PC-3 (cell line): ENCODE measurements around the gene AJAP1. TPM values are rescaled to one million over a fixed set of nuclear protein-coding genes. Genes with fewer than 3 reads are reported as not detected.

Experiments
- ATAC-seq: fragments of 200-7000 bp; cut with Tn5 transposase; 2 replicates; pipeline ENCODE4 v1.9.1; 2020; ENCODE audit warnings: mild to moderate bottlenecking, moderate library complexity
- BruUV-seq: library from RNA; stranded (reverse); fragments of 400-500 nt; replicated peaks from 2 replicates; lab custom pipeline; 2021; lab: Mats Ljungman, UMichigan
- CTCF ChIA-PET: fragments of 300-600 bp; sonication (Branson Sonifier 250); formaldehyde crosslinking; loops from one replicate; lab custom pipeline; 2022; ENCODE audit warnings: antibody characterized with exemption; lab: Charles Lee
- POLR2A ChIA-PET: fragments of 300-600 bp; sonication (Branson Sonifier 250); formaldehyde crosslinking; loops from one replicate; lab custom pipeline; 2022; ENCODE audit warnings: antibody characterized with exemption; ENCODE audit not compliant: unreplicated experiment; lab: Charles Lee
- DNase-seq: peaks from one replicate; pipeline ENCODE4 v3.0.0-alpha.2; 2015
- H2AFZ ChIP-seq: fragments of 300-600 bp; sonication (generic); 2 replicates; pipeline ENCODE4 v1.6.0; 2016; ENCODE audit warnings: antibody characterized with exemption, low read length
- H3F3A ChIP-seq: fragments of 300-600 bp; sonication (generic); one replicate; pipeline ENCODE4 v1.6.0; 2017; ENCODE audit warnings: antibody characterized with exemption, low read length, control low read depth, mild to moderate bottlenecking; ENCODE audit not compliant: unreplicated experiment
- H3K27ac ChIP-seq: fragments of 300-600 bp; sonication (generic); 2 replicates; pipeline ENCODE4 v1.5.1; 2016; ENCODE audit warnings: mild to moderate bottlenecking, low read length
- H3K27me3 ChIP-seq: fragments of 300-600 bp; sonication (generic); 2 replicates; pipeline ENCODE4 v1.6.1; 2016; ENCODE audit warnings: low read length, mixed read lengths
- H3K36me3 ChIP-seq: fragments of 300-600 bp; sonication (generic); 2 replicates; pipeline ENCODE4 v1.6.1; 2016; ENCODE audit warnings: low read depth, mixed run types, low read length, mixed read lengths
- H3K4me1 ChIP-seq: fragments of 300-600 bp; sonication (generic); 2 replicates; pipeline ENCODE4 v1.5.1; 2016; ENCODE audit warnings: low read length; ENCODE audit not compliant: insufficient read depth
- H3K4me2 ChIP-seq: fragments of 300-600 bp; sonication (generic); 2 replicates; pipeline ENCODE4 v1.6.0; 2016; ENCODE audit warnings: low read length
- H3K4me3 ChIP-seq: fragments of 300-600 bp; sonication (generic); 2 replicates; pipeline ENCODE4 v1.5.1; 2016; ENCODE audit warnings: mild to moderate bottlenecking, low read length, mixed read lengths
- H3K79me2 ChIP-seq: fragments of 300-600 bp; sonication (generic); 2 replicates; pipeline ENCODE4 v1.6.1; 2017; ENCODE audit warnings: low read length, mixed read lengths
- H3K9ac ChIP-seq: fragments of 300-600 bp; sonication (generic); 2 replicates; pipeline ENCODE4 v1.6.0; 2016; ENCODE audit warnings: mild to moderate bottlenecking, low read length
- H3K9me2 ChIP-seq: fragments of 300-600 bp; sonication (generic); replicated peaks from 2 replicates; pipeline ENCODE4 v1.6.1; 2016; ENCODE audit warnings: mixed run types, low read length, mixed read lengths
- H3K9me3 ChIP-seq: fragments of 300-600 bp; sonication (generic); 2 replicates; pipeline ENCODE4 v1.6.1; 2016; ENCODE audit warnings: low read length, mixed read lengths
- H4K20me1 ChIP-seq: fragments of 300-600 bp; sonication (generic); 2 replicates; pipeline ENCODE4 v1.6.1; 2016; ENCODE audit warnings: low read length, mixed read lengths
- EZH2 ChIP-seq: fragments of 300-600 bp; sonication (generic); IDR thresholded peaks from one replicate; pipeline ENCODE4 v1.6.1; 2017; ENCODE audit warnings: antibody characterized with exemption, mild to moderate bottlenecking, low read length; ENCODE audit not compliant: unreplicated experiment
- EZH2phosphoT487 ChIP-seq: fragments of 300-600 bp; sonication (generic); IDR thresholded peaks from 2 replicates; pipeline ENCODE4 v1.6.1; 2018; ENCODE audit warnings: mild to moderate bottlenecking, antibody characterized with exemption, low read length, borderline replicate concordance
- intact Hi-C: fragments of 100-400 bp; cut with micrococcal nuclease; formaldehyde crosslinking; loops from 2 replicates; pipeline ENCODE4 v1.9.0; 2023
- total RNA-seq: library from RNA; depleted of rRNA; stranded (reverse); fragments of >200 nt; gene quantifications from 2 replicates; pipeline ENCODE4 v1.2.3, GENCODE V29; 2014
- TF ChIP-seq, protein P1 (sequence below): fragments of 300-600 bp; sonication (generic); conservative IDR thresholded peaks from 2 replicates; pipeline ENCODE4 v1.5.1; 2017; ENCODE audit warnings: antibody characterized with exemption, low read depth, mild to moderate bottlenecking, low read length

AJAP1 gene
- total RNA-seq, 1 experiment from 2014 or later, result not detected

DNA sequence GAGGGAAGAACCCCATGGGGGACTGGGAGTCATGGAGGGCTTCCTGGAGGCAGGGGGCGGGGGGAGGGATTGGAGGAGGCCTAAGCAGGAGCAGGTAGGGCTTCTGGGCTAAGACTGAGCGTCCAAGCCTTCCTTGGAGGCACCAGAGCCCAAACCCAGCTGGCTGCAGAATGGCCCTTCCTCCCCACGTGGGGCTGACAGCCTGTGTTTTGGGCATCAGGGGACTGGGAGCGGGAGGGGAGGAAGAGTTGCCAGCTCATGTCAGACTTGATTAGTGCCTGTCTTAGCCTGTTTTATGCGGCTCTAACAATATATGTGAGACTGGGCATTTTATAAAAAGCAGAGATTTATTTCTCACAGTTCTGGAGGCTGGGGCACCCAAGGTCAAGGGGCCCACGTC lies 38.9 kb downstream of the AJAP1 start:
- Histone ChIP-seq H3K9me3 (0 out of 2 replicates have a peak, but pooled peaks cover 5% of the 10 kb centered on the region), H3K9ac (no peak overlapping the region), H3K9me2 (no peaks in the 10 kb centered on the region), H3F3A (no peaks in the 10 kb centered on the region), H3K4me3 (no peak overlapping the region), H3K27ac (no peak overlapping the region), H3K4me1 (no peaks in the 10 kb centered on the region), H4K20me1 (no peaks in the 10 kb centered on the region), H2AFZ (no peak overlapping the region), H3K27me3 (peaks cover 8% of the 10 kb centered on the region; the same call in 1 of the 2 replicates), H3K4me2 (no peak overlapping the region), H3K79me2 (no peaks in the 10 kb centered on the region), H3K36me3 (no peaks in the 10 kb centered on the region)
- ATAC-seq, result no peak
- POLR2A ChIA-PET, result no interaction called here
- intact Hi-C loops, result no loop called here
- no peak for DNase-seq
- no TSS peak for BruUV-seq
- TF ChIP-seq, protein P1, sequence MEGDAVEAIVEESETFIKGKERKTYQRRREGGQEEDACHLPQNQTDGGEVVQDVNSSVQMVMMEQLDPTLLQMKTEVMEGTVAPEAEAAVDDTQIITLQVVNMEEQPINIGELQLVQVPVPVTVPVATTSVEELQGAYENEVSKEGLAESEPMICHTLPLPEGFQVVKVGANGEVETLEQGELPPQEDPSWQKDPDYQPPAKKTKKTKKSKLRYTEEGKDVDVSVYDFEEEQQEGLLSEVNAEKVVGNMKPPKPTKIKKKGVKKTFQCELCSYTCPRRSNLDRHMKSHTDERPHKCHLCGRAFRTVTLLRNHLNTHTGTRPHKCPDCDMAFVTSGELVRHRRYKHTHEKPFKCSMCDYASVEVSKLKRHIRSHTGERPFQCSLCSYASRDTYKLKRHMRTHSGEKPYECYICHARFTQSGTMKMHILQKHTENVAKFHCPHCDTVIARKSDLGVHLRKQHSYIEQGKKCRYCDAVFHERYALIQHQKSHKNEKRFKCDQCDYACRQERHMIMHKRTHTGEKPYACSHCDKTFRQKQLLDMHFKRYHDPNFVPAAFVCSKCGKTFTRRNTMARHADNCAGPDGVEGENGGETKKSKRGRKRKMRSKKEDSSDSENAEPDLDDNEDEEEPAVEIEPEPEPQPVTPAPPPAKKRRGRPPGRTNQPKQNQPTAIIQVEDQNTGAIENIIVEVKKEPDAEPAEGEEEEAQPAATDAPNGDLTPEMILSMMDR, result no peak
- TF ChIP-seq EZH2phosphoT487 (no peak), EZH2 (no peak)
- CTCF ChIA-PET, result no interaction called here

DNA sequence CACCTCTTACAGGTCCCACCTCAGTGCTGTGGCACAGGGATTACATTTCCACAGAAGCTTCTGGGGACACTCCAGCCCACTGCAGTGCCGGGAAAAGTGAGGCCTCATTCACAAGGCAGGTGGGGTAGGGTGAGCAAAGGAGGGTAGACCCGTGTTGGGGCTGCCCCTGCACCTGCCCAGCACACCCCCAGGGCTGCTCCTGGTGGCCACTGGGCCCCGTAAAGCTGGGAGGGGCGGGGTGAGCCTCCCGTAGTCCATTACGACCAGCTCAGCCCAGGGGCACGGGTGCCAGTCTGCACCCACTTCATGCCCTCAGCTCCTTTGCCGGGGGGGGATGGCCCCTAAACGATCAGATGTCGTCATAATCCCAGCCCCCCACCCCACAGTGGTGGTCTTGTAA lies 39.5 kb downstream of the AJAP1 start:
- no peak overlapping the region for H3K4me3 ChIP-seq
- H3F3A ChIP-seq, result no peaks in the 10 kb centered on the region
- no peaks in the 10 kb centered on the region for H4K20me1 ChIP-seq
- H3K27me3 ChIP-seq, result peaks cover 8% of the 10 kb centered on the region; the same call in 1 of the 2 replicates
- no peaks in the 10 kb centered on the region for H3K4me1 ChIP-seq
- ATAC-seq (no peak), DNase-seq (no peak)
- intact Hi-C loops, result no loop called here
- TF ChIP-seq EZH2 (no peak), EZH2phosphoT487 (no peak)
- TF ChIP-seq, protein P1, result no peak
- H3K36me3 ChIP-seq, result no peaks in the 10 kb centered on the region
- no peak overlapping the region for H3K4me2 ChIP-seq
- no peaks in the 10 kb centered on the region for H3K9me2 ChIP-seq
- H3K27ac ChIP-seq, result no peak overlapping the region
- H3K79me2 ChIP-seq, result no peaks in the 10 kb centered on the region
- ChIA-PET POLR2A (no interaction called here), CTCF (no interaction called here)
- H3K9ac ChIP-seq, result no peak overlapping the region
- H3K9me3 ChIP-seq, result 0 out of 2 replicates have a peak, but pooled peaks cover 5% of the 10 kb centered on the region
- no peak overlapping the region for H2AFZ ChIP-seq
- BruUV-seq, result no TSS peak

DNA sequence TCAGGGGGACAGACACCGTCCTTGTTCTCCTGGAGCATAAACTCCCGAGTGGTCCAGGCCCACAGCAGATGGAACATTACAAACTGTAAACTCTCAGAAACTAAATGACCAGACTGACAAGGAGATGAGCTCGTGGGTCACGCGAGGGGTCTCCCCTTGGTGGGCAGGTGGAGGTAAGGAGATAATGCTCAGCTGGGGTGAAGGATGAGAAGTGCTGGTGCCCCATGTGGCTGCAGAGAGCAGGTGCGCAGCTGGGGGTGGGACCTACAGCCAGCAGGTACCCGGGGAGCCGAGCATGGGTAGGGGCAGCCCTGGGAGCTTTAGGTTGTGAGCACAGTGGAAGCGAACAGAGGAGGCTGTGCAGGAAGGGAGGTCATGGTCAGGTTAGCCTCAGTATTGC lies 40.1 kb downstream of the AJAP1 start:
- Histone ChIP-seq H3K27ac (no peak overlapping the region), H3K36me3 (no peaks in the 10 kb centered on the region), H3K9ac (no peak overlapping the region), H3K4me2 (no peak overlapping the region), H3K4me3 (no peak overlapping the region), H3K9me2 (no peaks in the 10 kb centered on the region), H2AFZ (no peak overlapping the region), H3K79me2 (no peaks in the 10 kb centered on the region), H3K9me3 (0 out of 2 replicates have a peak, but pooled peaks cover 5% of the 10 kb centered on the region), H3K27me3 (peaks cover 8% of the 10 kb centered on the region; the same call in 1 of the 2 replicates), H3F3A (no peaks in the 10 kb centered on the region), H3K4me1 (no peaks in the 10 kb centered on the region), H4K20me1 (no peaks in the 10 kb centered on the region)
- no peak for ATAC-seq
- no TSS peak for BruUV-seq
- ChIA-PET CTCF (no interaction called here), POLR2A (no interaction called here)
- intact Hi-C loops, result no loop called here
- DNase-seq, result no peak
- no peak for TF ChIP-seq EZH2
- TF ChIP-seq EZH2phosphoT487, result no peak
- TF ChIP-seq, protein P1, result no peak
